IMR-90 (cell line): ENCODE data around the gene CAMTA1.

ENCODE experiments used
- BHLHE40 ChIP-seq: fragments of 150-350 bp; IDR thresholded peaks from 2 replicates; pipeline ENCODE4 v1.6.1; 2016; ENCODE audit warnings: mild to moderate bottlenecking, low read depth, low read length
- POLR2A ChIP-seq: IDR thresholded peaks from 2 replicates; pipeline ENCODE4 v1.6.1; 2012; ENCODE audit warnings: mild to moderate bottlenecking, low read depth, low read length
- TF ChIP-seq, protein P1 (sequence below): conservative IDR thresholded peaks from 2 replicates; pipeline ENCODE4 v1.5.1; 2012; ENCODE audit warnings: mild to moderate bottlenecking, low read depth, low read length, improper control_type of control experiment
- TF ChIP-seq, protein P2 (sequence below): fragments of 150-350 bp; IDR thresholded peaks from 2 replicates; pipeline ENCODE4 v1.6.1; 2017; ENCODE audit warnings: mild to moderate bottlenecking, antibody characterized with exemption, low read length, low read depth

DNA sequence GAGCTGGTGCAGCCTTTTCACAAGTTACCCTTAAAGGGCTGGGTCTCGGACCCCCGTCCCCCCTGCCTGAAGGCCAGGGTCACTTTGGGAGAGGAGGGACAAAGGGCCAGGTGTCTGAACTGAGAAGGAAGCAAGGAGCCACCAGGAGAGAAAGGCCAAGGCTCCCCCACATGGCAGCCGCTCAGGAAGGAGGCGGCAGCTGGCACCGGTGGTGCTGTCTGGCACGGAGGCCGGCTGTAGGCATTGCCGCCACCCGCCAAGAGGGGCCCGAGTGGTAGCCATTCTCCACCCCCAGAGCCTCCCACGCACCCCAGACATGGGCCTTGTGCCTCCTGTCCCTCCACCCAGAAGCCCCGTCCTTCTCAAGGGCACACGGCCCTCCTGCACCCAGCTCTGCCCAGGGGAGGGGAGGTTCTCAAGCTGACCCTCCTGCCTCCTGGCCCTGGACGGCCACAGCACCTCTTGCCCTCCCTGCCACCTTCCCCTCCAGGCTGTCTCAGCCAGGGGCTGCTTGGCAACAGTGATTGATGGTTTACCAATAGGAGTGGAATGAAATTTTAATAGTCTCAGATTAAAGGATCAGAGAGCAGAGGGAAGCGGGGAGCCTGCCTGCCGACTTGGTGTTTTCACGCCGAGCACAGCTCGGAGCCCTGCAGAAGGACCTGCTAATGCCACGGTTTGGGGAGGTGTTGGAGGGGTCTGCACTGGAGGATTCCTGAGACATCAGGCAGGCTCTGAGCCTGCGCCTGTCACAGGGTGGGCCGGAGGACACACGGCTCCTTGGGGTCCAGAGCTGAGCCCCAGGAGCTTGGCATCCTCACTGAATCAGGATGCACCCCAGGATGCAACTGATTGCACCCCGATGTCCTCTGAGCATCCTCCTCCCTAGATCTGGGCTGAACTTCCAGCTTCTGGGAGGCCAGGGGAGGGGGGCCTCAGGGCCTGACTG, 773.9 kb downstream of the CAMTA1 start:
- TF ChIP-seq, protein P1, sequence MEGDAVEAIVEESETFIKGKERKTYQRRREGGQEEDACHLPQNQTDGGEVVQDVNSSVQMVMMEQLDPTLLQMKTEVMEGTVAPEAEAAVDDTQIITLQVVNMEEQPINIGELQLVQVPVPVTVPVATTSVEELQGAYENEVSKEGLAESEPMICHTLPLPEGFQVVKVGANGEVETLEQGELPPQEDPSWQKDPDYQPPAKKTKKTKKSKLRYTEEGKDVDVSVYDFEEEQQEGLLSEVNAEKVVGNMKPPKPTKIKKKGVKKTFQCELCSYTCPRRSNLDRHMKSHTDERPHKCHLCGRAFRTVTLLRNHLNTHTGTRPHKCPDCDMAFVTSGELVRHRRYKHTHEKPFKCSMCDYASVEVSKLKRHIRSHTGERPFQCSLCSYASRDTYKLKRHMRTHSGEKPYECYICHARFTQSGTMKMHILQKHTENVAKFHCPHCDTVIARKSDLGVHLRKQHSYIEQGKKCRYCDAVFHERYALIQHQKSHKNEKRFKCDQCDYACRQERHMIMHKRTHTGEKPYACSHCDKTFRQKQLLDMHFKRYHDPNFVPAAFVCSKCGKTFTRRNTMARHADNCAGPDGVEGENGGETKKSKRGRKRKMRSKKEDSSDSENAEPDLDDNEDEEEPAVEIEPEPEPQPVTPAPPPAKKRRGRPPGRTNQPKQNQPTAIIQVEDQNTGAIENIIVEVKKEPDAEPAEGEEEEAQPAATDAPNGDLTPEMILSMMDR = no peak
- TF ChIP-seq, protein P2, sequence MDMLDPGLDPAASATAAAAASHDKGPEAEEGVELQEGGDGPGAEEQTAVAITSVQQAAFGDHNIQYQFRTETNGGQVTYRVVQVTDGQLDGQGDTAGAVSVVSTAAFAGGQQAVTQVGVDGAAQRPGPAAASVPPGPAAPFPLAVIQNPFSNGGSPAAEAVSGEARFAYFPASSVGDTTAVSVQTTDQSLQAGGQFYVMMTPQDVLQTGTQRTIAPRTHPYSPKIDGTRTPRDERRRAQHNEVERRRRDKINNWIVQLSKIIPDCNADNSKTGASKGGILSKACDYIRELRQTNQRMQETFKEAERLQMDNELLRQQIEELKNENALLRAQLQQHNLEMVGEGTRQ = no peak
- no peak for TF ChIP-seq BHLHE40
- TF ChIP-seq POLR2A = no peak
